ENCODE results near the gene PDXP. TPM values are rescaled to one million over a fixed set of nuclear protein-coding genes. Genes with fewer than 3 reads are reported as not detected.

PDXP gene
- total RNA-seq, 4 donors from 2014 or later: 3.8 to 5.4 (median 4.3) TPM

DNA sequence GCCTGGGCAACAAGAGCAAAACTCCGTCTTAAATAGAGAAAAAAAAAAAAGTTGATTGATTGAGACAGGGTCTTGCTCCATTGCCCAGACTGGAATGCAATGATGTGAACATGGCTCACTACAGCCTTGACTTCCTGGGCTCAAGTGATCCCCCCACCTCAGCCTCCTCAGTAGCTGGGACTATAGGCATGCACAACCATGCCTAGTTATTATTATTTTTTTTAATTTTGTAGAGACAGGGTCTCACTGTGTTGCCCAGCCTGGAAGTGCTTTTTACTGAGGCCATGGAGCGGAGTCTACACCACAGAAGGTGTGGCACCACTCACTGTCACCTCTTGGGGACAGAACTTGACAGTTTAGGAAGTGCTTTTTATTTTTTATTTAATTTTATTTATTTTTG, 56.1 kb downstream of the PDXP start:
- TF ChIP-seq, protein P1, sequence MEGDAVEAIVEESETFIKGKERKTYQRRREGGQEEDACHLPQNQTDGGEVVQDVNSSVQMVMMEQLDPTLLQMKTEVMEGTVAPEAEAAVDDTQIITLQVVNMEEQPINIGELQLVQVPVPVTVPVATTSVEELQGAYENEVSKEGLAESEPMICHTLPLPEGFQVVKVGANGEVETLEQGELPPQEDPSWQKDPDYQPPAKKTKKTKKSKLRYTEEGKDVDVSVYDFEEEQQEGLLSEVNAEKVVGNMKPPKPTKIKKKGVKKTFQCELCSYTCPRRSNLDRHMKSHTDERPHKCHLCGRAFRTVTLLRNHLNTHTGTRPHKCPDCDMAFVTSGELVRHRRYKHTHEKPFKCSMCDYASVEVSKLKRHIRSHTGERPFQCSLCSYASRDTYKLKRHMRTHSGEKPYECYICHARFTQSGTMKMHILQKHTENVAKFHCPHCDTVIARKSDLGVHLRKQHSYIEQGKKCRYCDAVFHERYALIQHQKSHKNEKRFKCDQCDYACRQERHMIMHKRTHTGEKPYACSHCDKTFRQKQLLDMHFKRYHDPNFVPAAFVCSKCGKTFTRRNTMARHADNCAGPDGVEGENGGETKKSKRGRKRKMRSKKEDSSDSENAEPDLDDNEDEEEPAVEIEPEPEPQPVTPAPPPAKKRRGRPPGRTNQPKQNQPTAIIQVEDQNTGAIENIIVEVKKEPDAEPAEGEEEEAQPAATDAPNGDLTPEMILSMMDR (IDR thresholded peaks at IDR 0.05): no peak
- ATAC-seq (ENCODE audit: low FRiP score) (no peak), DNase-seq (ENCODE audit: low spot score) (no peak)

DNA sequence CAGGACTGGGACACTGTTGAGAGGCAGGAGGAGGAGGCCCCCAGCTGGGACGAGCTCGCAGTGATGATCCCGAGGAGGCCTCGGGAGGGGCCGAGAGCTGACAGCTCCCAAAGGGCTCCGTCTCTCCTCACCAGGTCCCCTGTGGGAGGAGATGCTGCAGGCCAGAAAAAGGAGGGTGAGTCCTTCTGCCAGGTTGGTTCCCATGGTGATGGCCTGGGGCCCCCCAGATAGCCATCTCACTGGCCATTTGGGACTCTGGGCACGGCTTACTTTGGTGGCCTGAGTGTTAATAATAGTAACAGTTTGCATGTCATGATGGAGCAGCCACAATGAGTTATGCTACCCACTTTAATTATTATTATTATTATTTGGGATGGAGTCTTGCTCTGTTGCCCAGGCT, 57.2 kb downstream of the PDXP start:
- ATAC-seq (ENCODE audit: low FRiP score) (no peak), DNase-seq (ENCODE audit: low spot score) (no peak)

More for the DNA sequence above, 57.2 kb downstream of the PDXP start:
- TF ChIP-seq, protein P1 (IDR thresholded peaks at IDR 0.05): no peak

Small RNA genes within 50 kb of the gene (small RNA-seq; reads per million reads assigned to genes)
- not detected for gene RN7SL385P

Other genes starting within 250 kb of the PDXP start
- gene ELFN2, start 231.2 kb upstream of the PDXP start, total RNA-seq: under 1 TPM in 1 of 4 donors, not detected in 3; 0.32 TPM
- gene MFNG, start 172.3 kb upstream of the PDXP start, total RNA-seq: 10 to 100 TPM; 16.0 to 64.2 (median 35.7) TPM
- gene CARD10, start 139.3 kb upstream of the PDXP start, total RNA-seq: 10 to 100 TPM in 1 of 4 donors, 1 to 10 TPM in 3; 2.5 to 18.8 (median 4.8) TPM
- gene CDC42EP1, start 98.2 kb upstream of the PDXP start, total RNA-seq: 10 to 100 TPM; 33.1 to 63.0 (median 39.2) TPM
- 10 to 100 TPM in 1 of 4 donors, 1 to 10 TPM in 2, not detected in 1; 1.8 to 13.6 (median 3.6) TPM for gene LGALS2, start 78.6 kb upstream of the PDXP start, total RNA-seq
- gene GGA1, start 49.9 kb upstream of the PDXP start, total RNA-seq: 10 to 100 TPM; 28.7 to 50.7 (median 33.9) TPM
- gene SH3BP1, start 19.1 kb upstream of the PDXP start, total RNA-seq: 10 to 100 TPM in 1 of 4 donors, 1 to 10 TPM in 3; 3.6 to 11.5 (median 8.2) TPM
- gene LGALS1, start 16.9 kb downstream of the PDXP start, total RNA-seq: 1,000 to 10,000 TPM; 1,558 to 2,934 (median 2,167) TPM
- 10 to 100 TPM; 16.4 to 34.8 (median 21.4) TPM for gene NOL12, start 27.6 kb downstream of the PDXP start, total RNA-seq
- gene TRIOBP, start 38.3 kb downstream of the PDXP start, total RNA-seq: 100 to 1,000 TPM in 1 of 4 donors, 10 to 100 TPM in 3; 79.2 to 179 (median 82.8) TPM
- gene GCAT, start 149.2 kb downstream of the PDXP start, total RNA-seq: 10 to 100 TPM in 1 of 4 donors, 1 to 10 TPM in 3; 6.5 to 12.0 (median 8.9) TPM
- not detected for gene GALR3, start 164.7 kb downstream of the PDXP start, total RNA-seq
- 10 to 100 TPM; 21.7 to 43.6 (median 28.6) TPM for gene ANKRD54, start 185.6 kb downstream of the PDXP start, total RNA-seq
- 100 to 1,000 TPM; 303 to 410 (median 328) TPM for gene EIF3L, start 190.7 kb downstream of the PDXP start, total RNA-seq
- gene MICALL1, start 247.6 kb downstream of the PDXP start, total RNA-seq: 10 to 100 TPM; 15.4 to 42.4 (median 20.6) TPM